Activated B cell treated with CpG ODN at 0.5 μM for 24 hours (primary cell): ENCODE data around the gene DNMBP. TPM values are rescaled to one million over a fixed set of nuclear protein-coding genes. Genes with fewer than 3 reads are reported as not detected.
"Not testable (repeated sequence)": the region's sequence is repeated elsewhere in the genome, so short reads cannot be mapped to it uniquely, and the experiment has no call there.

Experiments used
- ATAC-seq: fragments of 200-7000 bp; cut with Tn5 transposase; one replicate; pipeline ENCODE4 v1.10.0; 2021; ENCODE audit warnings: low read depth, mild to moderate bottlenecking, moderate library complexity
- CTCF ChIA-PET: fragments of 350-600 bp; sonication (Branson Sonifier 250); formaldehyde crosslinking; loops from one replicate; lab custom pipeline; 2021; ENCODE audit warnings: antibody characterized with exemption; lab: Charles Lee
- POLR2A ChIA-PET: fragments of 350-600 bp; sonication (Branson Sonifier 250); formaldehyde crosslinking; loops from one replicate; lab custom pipeline; 2021; ENCODE audit warnings: antibody characterized with exemption; lab: Charles Lee
- DNase-seq: peaks from one replicate; pipeline ENCODE4 v3.0.0; 2022
- H3K27ac Mint-ChIP-seq: one replicate; pipeline ENCODE4 v1.8.0; 2020; ENCODE audit warnings: mixed read lengths
- H3K27me3 Mint-ChIP-seq: one replicate; pipeline ENCODE4 v1.8.0; 2021; ENCODE audit warnings: mixed read lengths
- H3K36me3 Mint-ChIP-seq: one replicate; pipeline ENCODE4 v1.8.0; 2021; ENCODE audit warnings: low read depth, mixed read lengths
- H3K4me1 Mint-ChIP-seq: one replicate; pipeline ENCODE4 v1.8.0; 2021; ENCODE audit warnings: mixed read lengths
- H3K4me3 Mint-ChIP-seq: one replicate; pipeline ENCODE4 v1.8.0; 2020; ENCODE audit warnings: mild to moderate bottlenecking, mixed read lengths
- H3K9me3 Mint-ChIP-seq: one replicate; pipeline ENCODE4 v1.8.0; 2020; ENCODE audit warnings: mixed read lengths
- CTCF ChIP-seq: fragments of 200-600 bp; IDR thresholded peaks from one replicate; pipeline ENCODE4 v1.8.0; 2022; ENCODE audit warnings: antibody characterized with exemption, mild to moderate bottlenecking
- intact Hi-C: fragments of 100-400 bp; cut with micrococcal nuclease; formaldehyde crosslinking; loops from one replicate; pipeline ENCODE4 v1.15.1; 2024
- total RNA-seq: library from RNA; stranded (reverse); gene quantifications from 2 replicates; pipeline ENCODE4 v1.2.3, GENCODE V29; 2022

The DNMBP gene
- total RNA-seq, 1 donor from 2014 or later = 13.1 TPM

- Mint-ChIP-seq H3K4me1 (no peaks in the 10 kb centered on the region), H3K27me3 (no peaks in the 10 kb centered on the region), H3K27ac (no peak overlapping the region), H3K9me3 (no peaks in the 10 kb centered on the region), H3K4me3 (no peak overlapping the region), H3K36me3 (peaks cover 55% of the 10 kb centered on the region)
- POLR2A ChIA-PET = no interaction called here
- TF ChIP-seq CTCF = no peak
- ATAC-seq (no peak), DNase-seq (no peak)
- intact Hi-C loops = no loop called here
- CTCF ChIA-PET = no interaction called here
Measured at GRCh38 chr10:99908512-99908911, 101.2 kb downstream of the DNMBP start.

- Mint-ChIP-seq H3K4me1 (no peaks in the 10 kb centered on the region), H3K4me3 (no peak overlapping the region), H3K27me3 (no peaks in the 10 kb centered on the region), H3K27ac (no peak overlapping the region), H3K9me3 (no peaks in the 10 kb centered on the region), H3K36me3 (peaks cover 61% of the 10 kb centered on the region)
- intact Hi-C loops = no loop called here
- DNase-seq (no peak), ATAC-seq (no peak)
- ChIA-PET POLR2A (no interaction called here), CTCF (interaction anchor here (0.8 kb wide), 1 partner anchor 139 kb away, joined by 3 read pairs; no protein-coding TSS in a partner anchor)
- no peak for TF ChIP-seq CTCF
Measured at GRCh38 chr10:99906470-99906869, 103.3 kb downstream of the DNMBP start.

GRCh38 chr10:99905971-99906370 lies 103.8 kb downstream of the DNMBP start:
- Mint-ChIP-seq H3K4me1 (no peaks in the 10 kb centered on the region), H3K4me3 (no peak overlapping the region), H3K9me3 (no peaks in the 10 kb centered on the region), H3K36me3 (peaks cover 62% of the 10 kb centered on the region), H3K27ac (no peak overlapping the region), H3K27me3 (no peaks in the 10 kb centered on the region)
- TF ChIP-seq CTCF = no peak
- ChIA-PET POLR2A (no interaction called here), CTCF (interaction anchor here (0.7 to 0.8 kb wide), 2 partner anchors 140 kb away, joined by 3 to 4 read pairs; no protein-coding TSS in a partner anchor)
- ATAC-seq (no peak), DNase-seq (no peak)
- intact Hi-C loops = no loop called here

- CTCF ChIA-PET = interaction anchor here (2.0 kb wide), 1 partner anchor 150 kb away, joined by 5 read pairs; no protein-coding TSS in a partner anchor
Measured at GRCh38 chr10:99895867-99896266, 113.9 kb downstream of the DNMBP start.

GRCh38 chr10:99895066-99895465 lies 114.7 kb downstream of the DNMBP start:
- not testable (repeated sequence) for H3K27ac Mint-ChIP-seq
- CTCF ChIA-PET = interaction anchor here (2.0 kb wide), 1 partner anchor 151 kb away, joined by 5 read pairs; no protein-coding TSS in a partner anchor

More at GRCh38 chr10:99895867-99896266, 113.9 kb downstream of the DNMBP start:
- intact Hi-C loops = no loop called here
- no peaks in the 10 kb centered on the region for H3K27me3 Mint-ChIP-seq
- H3K4me3 Mint-ChIP-seq = no peak overlapping the region
- H3K27ac Mint-ChIP-seq = no peak overlapping the region
- H3K36me3 Mint-ChIP-seq = peaks cover 70% of the 10 kb centered on the region
- H3K4me1 Mint-ChIP-seq = no peaks in the 10 kb centered on the region
- no peak for ATAC-seq
- POLR2A ChIA-PET = no interaction called here
- DNase-seq = no peak
- H3K9me3 Mint-ChIP-seq = no peaks in the 10 kb centered on the region
- no peak for TF ChIP-seq CTCF

GRCh38 chr10:99894613-99895012 lies 115.1 kb downstream of the DNMBP start:
- TF ChIP-seq CTCF = no peak
- ChIA-PET CTCF (no interaction called here), POLR2A (no interaction called here)
- H3K4me3 Mint-ChIP-seq = no peak overlapping the region
- no peak for DNase-seq
- intact Hi-C loops = no loop called here
- no peaks in the 10 kb centered on the region for H3K4me1 Mint-ChIP-seq
- no peak overlapping the region for H3K27ac Mint-ChIP-seq
- H3K36me3 Mint-ChIP-seq = peaks cover 67% of the 10 kb centered on the region
- H3K9me3 Mint-ChIP-seq = no peaks in the 10 kb centered on the region
- no peaks in the 10 kb centered on the region for H3K27me3 Mint-ChIP-seq
- no peak for ATAC-seq

More at GRCh38 chr10:99895066-99895465, 114.7 kb downstream of the DNMBP start:
- peaks cover 71% of the 10 kb centered on the region for H3K36me3 Mint-ChIP-seq
- H3K9me3 Mint-ChIP-seq, H3K4me1 Mint-ChIP-seq, H3K4me3 Mint-ChIP-seq, ATAC-seq, intact Hi-C loops, H3K27me3 Mint-ChIP-seq, DNase-seq: not testable (repeated sequence)
- POLR2A ChIA-PET = interaction anchor here (0.7 kb wide), 1 partner anchor 313 kb away, joined by 9 read pairs; no protein-coding TSS in a partner anchor
